Stimulated activated CD8-positive, alpha-beta memory T cell treated with anti-CD3 and anti-CD28 coated beads, Interleukin-12 subunit alpha, Interleukin-12 subunit beta, amount 100 ng/mL, for 24 hours (primary cell): ENCODE measurements around the gene TSKS.

Experiments used
- DNase-seq: peaks from one replicate; pipeline ENCODE4 v3.0.0-alpha.2; 2020; ENCODE audit errors: extremely low read depth

Gene TSKS

DNA sequence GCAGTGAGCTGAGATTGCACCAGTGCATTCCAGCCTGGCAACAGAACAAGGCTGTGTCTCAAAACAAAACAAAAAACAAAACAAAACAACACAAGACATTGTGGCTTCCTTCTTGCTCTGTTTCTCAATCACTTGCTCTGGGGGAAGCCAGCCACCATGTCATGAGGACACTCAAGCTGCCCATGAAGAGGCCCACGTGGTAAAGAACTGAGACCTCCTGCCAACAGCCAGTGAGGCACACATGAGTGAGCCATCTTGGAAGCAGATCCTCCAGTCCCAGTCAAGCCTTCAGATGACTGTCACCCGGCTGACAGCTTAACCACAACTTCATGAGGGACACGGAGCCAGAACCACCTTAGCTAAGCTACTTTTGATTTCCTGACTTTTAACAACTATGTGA, 47.0 kb downstream of the TSKS start:
- no peak for DNase-seq

DNA sequence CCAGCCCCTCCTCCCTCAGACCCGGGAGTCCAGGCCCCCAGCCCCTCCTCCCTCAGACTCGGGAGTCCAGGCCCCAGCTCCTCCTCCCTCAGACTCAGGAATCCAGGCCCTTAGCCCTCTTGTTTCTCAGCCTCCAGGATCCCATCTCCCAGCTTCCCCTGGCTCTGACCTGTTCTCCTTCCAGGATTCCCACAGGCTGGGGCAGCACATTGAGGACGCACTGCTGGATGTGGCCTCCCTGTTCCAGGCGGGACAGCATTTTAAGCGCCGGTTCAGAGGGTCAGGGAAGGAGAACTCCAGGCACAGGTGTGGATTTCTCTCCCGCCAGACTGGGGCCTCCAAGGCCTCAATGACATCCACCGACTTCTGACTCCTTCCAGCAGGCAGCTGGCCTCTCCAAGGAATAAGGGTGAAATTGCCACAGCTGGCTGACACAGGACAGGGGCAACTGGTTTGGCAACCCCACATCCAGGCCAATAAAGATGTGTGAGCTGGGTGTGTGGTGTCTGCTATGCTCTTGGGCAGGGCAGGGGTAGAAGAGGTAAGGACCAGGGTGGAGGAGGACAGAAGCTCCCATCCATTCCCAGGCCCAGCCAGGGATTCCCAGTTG, 49.8 kb downstream of the TSKS start:
- no peak for DNase-seq

- no peak for DNase-seq
Observed at GRCh38 chr19:49712397-49712859, 50.7 kb downstream of the TSKS start.

DNA sequence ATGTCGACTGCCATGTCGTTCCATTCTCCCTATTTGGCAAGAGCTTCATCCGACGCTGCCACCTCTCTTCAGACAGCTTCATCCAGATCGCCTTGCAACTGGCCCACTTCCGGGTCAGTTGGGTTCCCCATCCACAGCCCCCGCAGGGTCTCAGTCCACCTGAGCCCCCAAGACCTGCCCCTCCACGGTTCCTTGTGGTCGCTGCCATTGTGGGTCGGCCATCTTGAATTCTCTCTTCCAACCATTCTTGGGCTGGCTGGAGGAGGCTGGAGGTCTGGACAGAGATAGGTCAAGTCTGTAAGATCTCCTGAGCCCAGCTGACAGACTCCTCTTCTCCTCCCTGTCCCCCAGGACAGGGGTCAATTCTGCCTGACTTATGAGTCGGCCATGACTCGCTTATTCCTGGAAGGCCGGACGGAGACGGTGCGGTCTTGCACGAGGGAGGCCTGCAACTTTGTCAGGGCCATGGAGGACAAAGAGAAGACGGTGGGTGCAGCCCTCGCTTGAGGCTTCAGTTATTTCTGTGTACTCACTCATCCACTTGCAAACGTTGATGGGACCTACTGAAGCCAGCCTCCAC, 52.6 kb downstream of the TSKS start:
- no peak for DNase-seq

DNA sequence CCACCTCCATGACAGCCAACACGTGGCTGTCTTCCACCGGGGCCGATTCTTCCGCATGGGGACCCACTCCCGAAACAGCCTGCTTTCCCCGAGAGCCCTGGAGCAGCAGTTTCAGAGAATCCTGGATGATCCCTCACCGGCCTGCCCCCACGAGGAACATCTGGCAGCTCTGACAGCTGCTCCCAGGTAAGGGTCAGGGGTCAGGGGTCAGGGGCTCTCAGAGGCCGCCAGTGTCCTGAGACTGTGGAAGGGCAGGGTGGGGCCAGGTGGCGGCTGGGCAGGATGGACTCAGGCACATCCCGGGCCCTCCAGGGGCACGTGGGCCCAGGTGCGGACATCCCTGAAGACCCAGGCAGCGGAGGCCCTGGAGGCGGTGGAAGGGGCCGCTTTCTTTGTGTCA, 57.2 kb downstream of the TSKS start:
- no peak for DNase-seq

DNA sequence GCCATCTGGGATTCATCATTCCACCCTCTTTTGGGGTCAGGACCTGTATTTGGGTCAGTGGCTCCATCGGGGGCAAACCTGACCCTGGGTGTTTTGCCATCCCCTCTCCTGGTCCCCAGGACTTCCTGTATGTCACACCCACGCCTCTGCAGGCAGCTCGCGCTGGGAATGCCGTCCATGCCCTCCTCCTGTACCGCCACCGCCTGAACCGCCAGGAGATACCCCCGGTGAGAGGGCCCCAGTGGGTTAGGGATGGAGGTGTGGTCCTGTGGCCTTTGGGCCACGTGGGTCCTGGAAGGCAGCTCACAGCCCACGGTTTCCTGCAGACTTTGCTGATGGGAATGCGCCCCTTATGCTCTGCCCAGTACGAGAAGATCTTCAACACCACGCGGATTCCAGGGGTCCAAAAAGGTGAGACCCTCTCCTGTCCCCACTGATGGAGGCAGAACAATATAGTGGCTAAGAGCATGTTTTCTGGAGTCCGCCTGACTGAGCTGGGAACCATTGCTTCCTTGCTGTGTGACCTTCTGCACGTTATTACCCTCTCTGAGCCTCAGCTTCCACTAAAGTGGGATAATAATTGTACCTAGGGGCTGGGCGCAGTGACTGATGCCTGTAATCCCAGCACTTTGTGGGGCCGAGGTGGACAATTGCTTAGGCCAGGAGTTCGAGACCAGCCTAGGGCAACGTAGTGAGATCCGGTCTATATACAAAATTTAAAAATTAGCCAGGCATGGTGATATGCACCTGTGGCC, 58.0 kb downstream of the TSKS start:
- no peak for DNase-seq

GRCh38 chr19:49701271-49701786, 61.8 kb downstream of the TSKS start:
- no peak for DNase-seq

DNA sequence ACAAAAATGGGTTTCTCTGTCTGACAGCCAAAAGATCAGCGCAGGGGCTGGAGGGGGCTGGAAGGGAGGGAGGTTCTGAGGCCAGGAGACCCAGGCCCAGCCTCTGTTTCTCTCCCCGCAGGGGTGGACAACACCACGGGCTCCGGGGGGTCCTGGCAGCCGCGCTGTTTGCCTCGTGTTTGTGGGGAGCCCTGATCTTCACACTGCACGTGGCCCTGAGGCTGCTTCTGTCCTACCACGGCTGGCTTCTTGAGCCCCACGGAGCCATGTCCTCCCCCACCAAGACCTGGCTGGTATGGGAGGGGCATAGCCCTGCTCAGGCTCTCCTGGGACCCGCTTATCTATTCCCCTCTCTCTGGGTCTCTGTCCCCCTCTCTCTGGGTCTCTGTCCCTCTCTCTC, 62.5 kb downstream of the TSKS start:
- DNase-seq: no peak

DNA sequence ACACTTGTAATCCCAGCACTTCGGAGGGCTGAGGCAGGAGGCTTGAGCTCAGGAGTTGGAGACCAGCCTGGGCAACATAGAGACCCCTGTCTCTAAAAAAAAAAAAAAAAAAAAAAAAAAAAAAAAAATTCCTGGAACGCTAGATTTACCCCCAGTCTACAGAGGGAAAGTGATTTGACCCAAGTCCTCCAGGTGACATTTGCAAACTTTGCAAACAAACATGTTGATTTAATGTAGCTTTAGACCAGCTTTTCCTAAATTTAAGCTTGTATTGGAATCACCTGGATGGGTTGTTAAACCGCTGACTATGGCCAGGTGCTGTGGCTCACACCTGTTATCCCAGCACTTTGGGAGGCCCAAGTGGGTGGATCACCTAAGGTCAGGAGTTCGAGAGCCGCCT, 63.7 kb downstream of the TSKS start:
- DNase-seq: no peak

- no peak for DNase-seq
Observed at GRCh38 chr19:49696865-49697264, 66.2 kb downstream of the TSKS start.

DNA sequence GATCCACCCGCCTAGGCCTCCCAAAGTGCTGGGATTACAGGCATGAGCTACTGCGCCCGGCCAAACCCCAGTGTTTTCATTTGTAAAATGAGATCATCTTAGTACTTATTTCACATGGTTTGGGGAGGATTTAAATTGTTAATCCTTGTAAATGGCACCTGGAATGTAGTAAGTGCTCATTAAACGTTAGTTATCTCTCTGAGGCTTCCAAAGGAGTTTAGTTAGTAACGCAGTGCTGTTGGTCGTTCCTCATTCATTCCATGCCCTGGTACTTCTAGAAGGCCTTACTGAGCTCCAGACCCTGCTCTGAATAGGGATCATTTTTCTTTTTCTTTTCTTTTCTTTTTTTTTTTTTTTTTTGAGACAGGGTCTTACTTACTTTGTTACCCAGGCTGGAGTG, 67.0 kb downstream of the TSKS start:
- no peak for DNase-seq

DNA sequence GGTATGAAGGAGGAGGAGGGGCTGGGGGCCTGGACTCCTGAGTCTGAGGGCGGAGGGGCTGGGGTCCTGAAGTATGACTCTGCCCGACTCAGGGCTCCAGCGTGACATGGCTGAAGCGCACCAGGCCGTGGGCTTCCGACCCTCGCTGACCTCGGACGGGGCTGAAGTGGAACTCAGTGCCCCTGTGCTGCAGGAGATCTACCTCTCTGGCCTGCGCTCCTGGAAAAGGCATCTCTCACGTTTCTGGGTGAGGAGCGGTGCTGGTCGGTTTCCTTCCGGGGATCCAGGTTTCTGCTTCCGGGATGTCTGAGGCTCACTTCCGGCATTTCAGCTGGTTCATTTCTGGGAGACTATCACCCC, 71.0 kb downstream of the TSKS start:
- no peak for DNase-seq

- DNase-seq: no peak
Observed at GRCh38 chr19:49691243-49692146, 71.6 kb downstream of the TSKS start.

DNA sequence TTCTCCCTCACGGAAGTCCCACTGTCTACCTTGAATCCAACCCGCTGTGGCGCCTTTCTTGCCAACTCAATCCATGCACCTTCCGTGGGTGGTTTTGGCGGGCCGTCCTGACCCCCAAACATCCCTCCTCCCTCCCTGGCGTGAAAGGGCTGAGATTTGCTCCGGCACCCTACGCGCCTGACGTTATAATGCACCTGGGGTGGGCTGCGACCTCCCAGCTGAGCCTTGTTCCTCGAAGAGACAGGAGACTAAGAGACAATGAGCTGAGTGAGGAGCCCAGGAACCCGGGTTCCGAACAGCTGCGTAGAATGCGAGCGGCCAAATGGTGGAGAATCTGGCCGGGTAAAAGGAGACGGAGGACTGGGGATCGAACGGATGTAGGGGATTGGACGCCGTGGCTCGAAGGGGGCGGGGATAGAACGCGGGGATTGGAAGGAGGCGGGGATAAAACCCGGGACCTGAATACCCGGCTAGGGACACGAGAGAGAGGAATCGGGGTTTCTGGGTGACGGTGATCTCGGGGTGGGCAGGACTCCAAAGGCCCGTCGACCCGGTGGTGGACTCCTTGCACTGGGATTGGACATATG, 72.4 kb downstream of the TSKS start, which contains the start of gene CPT1C:
Gene CPT1C, plus strand, starts transcription at position 461 of the 587 bp plus-strand sequence. CDS start 1,137 bp downstream, outside the sequence.
- DNase-seq: no peak

DNA sequence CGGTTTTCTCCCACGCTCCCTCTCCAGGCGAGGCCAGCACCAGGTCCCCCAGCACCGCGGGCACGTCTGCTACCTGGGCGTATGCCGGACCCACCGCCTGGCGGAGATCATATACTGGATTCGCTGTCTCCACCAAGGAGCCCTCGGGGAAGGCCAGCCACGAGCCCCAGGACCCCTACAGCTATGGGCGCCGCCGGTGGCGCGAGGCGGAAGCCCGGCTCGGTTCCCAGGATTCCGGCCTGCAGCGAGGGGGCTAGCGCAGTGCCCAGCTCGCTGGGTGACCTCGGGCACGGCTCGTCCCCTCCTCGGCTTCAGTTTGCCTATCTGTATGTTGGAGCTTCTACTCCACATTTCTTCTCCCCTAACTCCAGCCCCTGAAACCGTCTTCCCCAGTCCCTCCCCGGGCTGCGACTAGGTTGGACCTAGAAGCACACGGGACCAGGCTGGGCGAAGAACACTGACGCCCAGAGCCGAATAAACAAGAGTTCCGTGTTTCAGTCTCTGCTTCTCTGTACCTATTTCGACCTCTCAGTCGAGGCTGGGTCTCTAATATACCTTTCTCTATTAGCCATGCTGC, 72.9 kb downstream of the TSKS start:
- no peak for DNase-seq
